NB4 (cell line): Measurements from ENCODE around the gene COMP.

ENCODE experiments used
- MYC ChIP-seq: IDR thresholded peaks from 2 replicates; pipeline ENCODE4 v1.6.1; 2011; ENCODE audit warnings: low read depth, low read length
- POLR2A ChIP-seq: IDR thresholded peaks from 2 replicates; pipeline ENCODE4 v1.6.1; 2011; ENCODE audit warnings: mild to moderate bottlenecking; ENCODE audit not compliant: insufficient read length; ENCODE audit errors: extremely low read depth
- TF ChIP-seq, protein P1 (sequence below): IDR thresholded peaks from one replicate; pipeline ENCODE4 v1.5.1; 2012; ENCODE audit warnings: low read depth, low read length

DNA sequence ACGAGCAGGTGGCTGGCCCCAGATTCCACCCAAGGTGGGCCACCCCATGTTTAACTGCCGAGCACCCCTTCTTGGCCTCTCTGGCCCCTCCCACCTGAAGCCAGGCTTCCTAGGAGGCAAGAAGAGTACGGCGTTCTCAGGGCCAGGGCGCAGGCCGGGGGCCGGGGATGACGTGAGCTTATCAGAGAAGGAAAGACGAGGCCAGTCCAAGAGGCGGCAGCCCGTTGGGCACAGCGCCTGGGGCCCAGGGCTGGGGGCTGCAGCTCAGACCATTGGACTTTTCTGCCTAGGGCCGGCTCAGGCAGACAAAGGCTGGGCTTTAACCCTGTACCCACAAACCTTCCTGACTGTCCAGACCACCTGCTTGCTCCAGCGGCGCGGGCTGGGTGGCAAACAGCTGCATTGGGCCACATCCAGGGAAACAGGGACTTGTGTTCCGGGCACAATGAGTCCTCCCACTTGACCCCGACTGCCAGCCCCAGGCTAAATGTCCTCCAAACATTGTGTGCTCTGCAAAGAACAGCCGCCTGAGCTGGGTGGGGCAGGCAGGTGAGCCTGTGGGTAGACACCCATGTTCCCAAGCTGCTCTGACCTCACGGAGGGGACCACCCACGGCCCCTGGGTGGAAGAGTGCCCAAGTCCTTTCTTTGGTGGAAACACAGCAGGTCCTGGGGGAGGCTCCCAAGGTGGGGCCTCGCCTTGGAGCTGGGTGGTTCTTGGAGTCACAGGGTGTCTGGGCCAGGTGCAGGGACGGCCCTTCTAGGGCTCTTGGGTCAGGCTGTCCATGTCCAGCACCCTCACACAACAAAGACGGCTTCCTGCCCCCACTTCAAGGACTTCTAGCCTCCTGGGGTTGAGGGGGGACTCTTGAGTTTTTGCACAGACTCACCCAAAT, 21.9 kb downstream of the COMP start:
- TF ChIP-seq, protein P1, sequence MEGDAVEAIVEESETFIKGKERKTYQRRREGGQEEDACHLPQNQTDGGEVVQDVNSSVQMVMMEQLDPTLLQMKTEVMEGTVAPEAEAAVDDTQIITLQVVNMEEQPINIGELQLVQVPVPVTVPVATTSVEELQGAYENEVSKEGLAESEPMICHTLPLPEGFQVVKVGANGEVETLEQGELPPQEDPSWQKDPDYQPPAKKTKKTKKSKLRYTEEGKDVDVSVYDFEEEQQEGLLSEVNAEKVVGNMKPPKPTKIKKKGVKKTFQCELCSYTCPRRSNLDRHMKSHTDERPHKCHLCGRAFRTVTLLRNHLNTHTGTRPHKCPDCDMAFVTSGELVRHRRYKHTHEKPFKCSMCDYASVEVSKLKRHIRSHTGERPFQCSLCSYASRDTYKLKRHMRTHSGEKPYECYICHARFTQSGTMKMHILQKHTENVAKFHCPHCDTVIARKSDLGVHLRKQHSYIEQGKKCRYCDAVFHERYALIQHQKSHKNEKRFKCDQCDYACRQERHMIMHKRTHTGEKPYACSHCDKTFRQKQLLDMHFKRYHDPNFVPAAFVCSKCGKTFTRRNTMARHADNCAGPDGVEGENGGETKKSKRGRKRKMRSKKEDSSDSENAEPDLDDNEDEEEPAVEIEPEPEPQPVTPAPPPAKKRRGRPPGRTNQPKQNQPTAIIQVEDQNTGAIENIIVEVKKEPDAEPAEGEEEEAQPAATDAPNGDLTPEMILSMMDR: no peak
- TF ChIP-seq POLR2A (no peak), MYC (no peak)
